ENCODE measurements around the gene MRC1.

MRC1 gene

GRCh38 chr10:17795813-17796594 is 13.1 kb upstream of the MRC1 start:
- DNase-seq (ENCODE audit: low read depth), result no peak

GRCh38 chr10:17801507-17801906 is 7.6 kb upstream of the MRC1 start:
- no peak for DNase-seq (ENCODE audit: low read depth)

GRCh38 chr10:17802350-17802749 is 6.8 kb upstream of the MRC1 start:
- DNase-seq (ENCODE audit: low read depth), result no peak

GRCh38 chr10:17802976-17803375 is 6.2 kb upstream of the MRC1 start:
- DNase-seq (ENCODE audit: low read depth), result no peak

- no peak for DNase-seq (ENCODE audit: low read depth)
Measured at GRCh38 chr10:17805330-17805729, 3.8 kb upstream of the MRC1 start.

GRCh38 chr10:17805921-17806577 is 3.1 kb upstream of the MRC1 start:
- DNase-seq (ENCODE audit: low read depth), result no peak

GRCh38 chr10:17811146-17811865 is 2.2 kb downstream of the MRC1 start:
- DNase-seq (ENCODE audit: low read depth), result no peak

- no peak for DNase-seq (ENCODE audit: low read depth)
Measured at GRCh38 chr10:17814973-17815372, 5.8 kb downstream of the MRC1 start.

GRCh38 chr10:17816199-17816598 is 7.1 kb downstream of the MRC1 start:
- DNase-seq (ENCODE audit: low read depth), result no peak

GRCh38 chr10:17817316-17817715 is 8.2 kb downstream of the MRC1 start:
- no peak for DNase-seq (ENCODE audit: low read depth)

- DNase-seq (ENCODE audit: low read depth), result no peak
Measured at GRCh38 chr10:17817790-17818189, 8.6 kb downstream of the MRC1 start.

- DNase-seq (ENCODE audit: low read depth), result no peak
Measured at GRCh38 chr10:17819836-17820235, 10.7 kb downstream of the MRC1 start.

- no peak for DNase-seq (ENCODE audit: low read depth)
Measured at GRCh38 chr10:17820943-17821342, 11.8 kb downstream of the MRC1 start.

- no peak for DNase-seq (ENCODE audit: low read depth)
Measured at GRCh38 chr10:17821893-17822292, 12.7 kb downstream of the MRC1 start.

GRCh38 chr10:17831341-17831740 is 22.2 kb downstream of the MRC1 start:
- no peak for DNase-seq (ENCODE audit: low read depth)

GRCh38 chr10:17831896-17832295 is 22.7 kb downstream of the MRC1 start:
- no peak for DNase-seq (ENCODE audit: low read depth)

- DNase-seq (ENCODE audit: low read depth), result no peak
Measured at GRCh38 chr10:17833656-17834055, 24.5 kb downstream of the MRC1 start.

GRCh38 chr10:17835688-17836087 is 26.5 kb downstream of the MRC1 start:
- DNase-seq (ENCODE audit: low read depth), result peak; percentile 67

- peak; percentile 44 for DNase-seq (ENCODE audit: low read depth)
Measured at GRCh38 chr10:17836942-17837341, 27.8 kb downstream of the MRC1 start.

GRCh38 chr10:17838080-17838648 is 29.0 kb downstream of the MRC1 start:
- DNase-seq (ENCODE audit: low read depth), result no peak

- no peak for DNase-seq (ENCODE audit: low read depth)
Measured at GRCh38 chr10:17841050-17841449, 31.9 kb downstream of the MRC1 start.

- DNase-seq (ENCODE audit: low read depth), result no peak
Measured at GRCh38 chr10:17842641-17843040, 33.5 kb downstream of the MRC1 start.

Data from non-pigmented ciliary epithelial cell (primary cell).